GM23338 (cell line): ENCODE results near the gene CIRBP. TPM values are rescaled to one million over a fixed set of nuclear protein-coding genes. Genes with fewer than 3 reads are reported as not detected.

Experiments used
- ATAC-seq: fragments of 200-7000 bp; cut with Tn5 transposase; 3 replicates; pipeline ENCODE4 v1.9.1; 2020
- DNase-seq: peaks from one replicate; pipeline ENCODE4 v3.0.0-alpha.2; 2015; ENCODE audit warnings: low spot score
- H2AFZ ChIP-seq: fragments of 200-600 bp; sonication (generic); 2 replicates; pipeline ENCODE4 v1.8.0; 2016; ENCODE audit warnings: antibody characterized with exemption, mild to moderate bottlenecking, moderate library complexity
- H3F3A ChIP-seq: fragments of 200-600 bp; sonication (generic); replicated peaks from 2 replicates; pipeline ENCODE4 v1.8.0; 2017; ENCODE audit warnings: antibody characterized with exemption, mixed run types, low read depth
- H3K27ac ChIP-seq: fragments of 200-600 bp; sonication (generic); 2 replicates; pipeline ENCODE4 v1.6.1; 2016; ENCODE audit warnings: low read depth
- H3K27me3 ChIP-seq: fragments of 200-600 bp; sonication (generic); 2 replicates; pipeline ENCODE4 v1.8.0; 2016; ENCODE audit warnings: mild to moderate bottlenecking, mixed run types, moderate library complexity; ENCODE audit not compliant: insufficient read depth
- H3K36me3 ChIP-seq: fragments of 200-600 bp; sonication (generic); 2 replicates; pipeline ENCODE4 v1.8.0; 2016; ENCODE audit warnings: mild to moderate bottlenecking; ENCODE audit not compliant: insufficient read depth
- H3K4me1 ChIP-seq: fragments of 200-600 bp; sonication (generic); 2 replicates; pipeline ENCODE4 v1.8.0; 2016; ENCODE audit warnings: mild to moderate bottlenecking, moderate library complexity; ENCODE audit not compliant: insufficient read depth
- H3K4me2 ChIP-seq: fragments of 200-600 bp; sonication (generic); 2 replicates; pipeline ENCODE4 v1.7.1; 2017; ENCODE audit warnings: mixed run types
- H3K4me3 ChIP-seq: fragments of 200-600 bp; sonication (generic); 2 replicates; pipeline ENCODE4 v1.6.1; 2016; ENCODE audit warnings: mixed run types
- H3K79me2 ChIP-seq: fragments of 200-600 bp; sonication (generic); replicated peaks from 2 replicates; pipeline ENCODE4 v1.8.0; 2017; ENCODE audit warnings: mild to moderate bottlenecking; ENCODE audit not compliant: insufficient read depth
- H3K9me2 ChIP-seq: fragments of 200-600 bp; sonication (generic); 2 replicates; pipeline ENCODE4 v1.8.0; 2017; ENCODE audit not compliant: insufficient read depth
- H4K20me1 ChIP-seq: fragments of 200-600 bp; sonication (generic); replicated peaks from 2 replicates; pipeline ENCODE4 v1.8.0; 2017; ENCODE audit warnings: mild to moderate bottlenecking; ENCODE audit not compliant: insufficient read depth
- H3K27ac Mint-ChIP-seq: 2 replicates; pipeline ENCODE4 v1.8.0; 2020; ENCODE audit warnings: inconsistent platforms, mild to moderate bottlenecking, moderate library complexity, mixed read lengths
- H3K27me3 Mint-ChIP-seq: 3 replicates; pipeline ENCODE4 v1.8.0; 2022; ENCODE audit warnings: low read depth, mild to moderate bottlenecking, moderate library complexity, mixed read lengths, inconsistent platforms; ENCODE audit not compliant: insufficient read depth, poor library complexity
- H3K36me3 Mint-ChIP-seq: 3 replicates; pipeline ENCODE4 v1.8.0; 2021; ENCODE audit warnings: low read depth, mild to moderate bottlenecking, inconsistent platforms, moderate library complexity, mixed read lengths
- H3K4me1 Mint-ChIP-seq: 3 replicates; pipeline ENCODE4 v1.8.0; 2020; ENCODE audit warnings: mild to moderate bottlenecking, inconsistent platforms, mixed read lengths
- H3K4me3 Mint-ChIP-seq: 3 replicates; pipeline ENCODE4 v1.8.0; 2021; ENCODE audit warnings: moderate library complexity, mild to moderate bottlenecking, inconsistent platforms, mixed read lengths
- H3K9me3 Mint-ChIP-seq: 3 replicates; pipeline ENCODE4 v1.8.0; 2020; ENCODE audit warnings: moderate library complexity, mild to moderate bottlenecking, inconsistent platforms, mixed read lengths
- CREB1 ChIP-seq: fragments of 250-450 bp; sonication (Bioruptor Pico); IDR thresholded peaks from 2 replicates; pipeline ENCODE4 v1.5.0; 2020; ENCODE audit warnings: low read depth, mild to moderate bottlenecking, moderate library complexity
- EZH2 ChIP-seq: fragments of 200-600 bp; sonication (generic); IDR thresholded peaks from one replicate; pipeline ENCODE4 v1.8.0; 2017; ENCODE audit warnings: antibody characterized with exemption, mild to moderate bottlenecking, low read depth; ENCODE audit not compliant: unreplicated experiment
- EZH2phosphoT487 ChIP-seq: fragments of 200-600 bp; sonication (generic); IDR thresholded peaks from one replicate; pipeline ENCODE4 v1.8.1; 2018; ENCODE audit warnings: antibody characterized with exemption; ENCODE audit not compliant: unreplicated experiment
- NANOG ChIP-seq: IDR thresholded peaks from 2 replicates; pipeline ENCODE4 v1.6.1; 2016; ENCODE audit warnings: antibody characterized with exemption, borderline replicate concordance
- STAT1 ChIP-seq: IDR thresholded peaks from one replicate; pipeline ENCODE4 v1.6.1; 2016; ENCODE audit warnings: antibody characterized with exemption; ENCODE audit not compliant: unreplicated experiment
- ZNF331 ChIP-seq: fragments of 250-450 bp; sonication (Bioruptor Pico); IDR thresholded peaks from 2 replicates; pipeline ENCODE4 v1.5.0; 2020; ENCODE audit warnings: low read depth, mild to moderate bottlenecking, moderate library complexity
- polyA plus RNA-seq: library from polyadenylated mRNA; unstranded; fragments of >200 nt; fragmentation: Nextera tagmentation; extraction: Ambion mirVana; gene quantifications from 2 replicates; pipeline ENCODE4 v1.2.1, GENCODE V29; 2016
- total RNA-seq: library from RNA; depleted of rRNA; stranded (reverse); fragments of >200 nt; shearing (Covaris generic); gene quantifications from 2 replicates; pipeline ENCODE4 v1.2.3, GENCODE V29; 2014
- TF ChIP-seq, protein P1 (sequence below), 2 experiments: fragments of 200-600 bp in 1 of 2; sonication (generic) in 1 of 2; conservative IDR thresholded peaks; 2 replicates each; pipeline versions ENCODE4 v1.5.1 to v1.6.1; 2016 to 2017; ENCODE audit warnings: antibody characterized with exemption in 2 of 2, low read depth in 2 of 2, mild to moderate bottlenecking in 2 of 2, moderate library complexity in 1 of 2
- TF ChIP-seq, protein P2 (sequence below): fragments of 250-450 bp; sonication (Bioruptor Pico); IDR thresholded peaks from 2 replicates; pipeline ENCODE4 v1.5.0; 2020; ENCODE audit warnings: mild to moderate bottlenecking, moderate library complexity
- TF ChIP-seq, protein P3 (sequence below): IDR thresholded peaks from one replicate; pipeline ENCODE4 v1.6.1; 2018; ENCODE audit warnings: antibody characterized with exemption; ENCODE audit not compliant: unreplicated experiment

CIRBP gene
- total and polyA plus RNA-seq, 2 experiments from 2014 or later, result 153 to 202 TPM

DNA sequence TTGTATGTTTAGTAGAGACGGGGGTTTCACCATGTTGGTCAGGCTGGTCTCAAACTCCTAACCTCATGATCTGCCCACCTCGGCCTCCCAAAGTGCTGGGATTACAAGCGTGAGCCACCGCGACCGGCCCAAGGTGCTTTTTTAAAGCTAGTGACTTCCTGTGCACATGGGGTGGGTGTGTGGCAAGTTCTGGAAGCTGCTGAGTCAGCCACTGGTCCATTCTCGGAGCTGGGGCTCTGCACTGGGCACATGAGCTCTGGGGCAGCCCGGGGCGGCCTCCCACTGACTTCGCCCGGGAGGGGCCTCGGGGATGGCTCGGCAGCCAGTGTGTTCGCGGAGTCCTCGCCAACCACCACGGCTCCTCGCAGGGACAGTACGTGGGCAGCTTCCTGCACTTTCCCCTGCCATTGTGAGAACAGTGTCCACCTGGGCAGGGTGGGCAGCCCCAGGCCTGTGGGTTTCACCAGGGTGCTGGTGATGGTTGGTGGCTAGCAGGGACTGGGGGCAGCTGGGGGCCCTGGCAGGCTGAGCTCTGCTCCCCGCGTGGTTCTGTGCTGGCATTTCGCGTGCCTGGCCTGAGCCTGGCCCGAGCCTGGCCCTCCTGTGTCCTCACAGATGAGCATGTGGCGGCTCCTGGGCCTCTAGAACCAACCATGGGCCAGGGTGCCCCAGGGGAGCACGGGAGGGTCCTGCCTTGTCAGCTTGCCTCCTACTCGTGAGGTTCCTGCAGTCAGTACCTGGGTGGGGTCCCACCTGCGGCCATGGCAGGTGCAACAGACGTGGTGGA lies 43.5 kb upstream of the CIRBP start:
- H3K4me1 Mint-ChIP-seq, result no peaks in the 10 kb centered on the region
- DNase-seq (no peak), ATAC-seq (no peak)
- Histone ChIP-seq H3K27ac (no peak overlapping the region), H3K9me2 (no peaks in the 10 kb centered on the region), H2AFZ (no peak overlapping the region), H3F3A (peaks cover 33% of the 10 kb centered on the region; the same call in 1 of the 2 replicates), H3K36me3 (no peaks in the 10 kb centered on the region), H3K4me3 (no peak overlapping the region), H3K79me2 (0 out of 2 replicates have a peak, but pooled peaks cover 6% of the 10 kb centered on the region), H4K20me1 (no peaks in the 10 kb centered on the region; the same call in 1 of the 2 replicates), H3K4me2 (no peak overlapping the region), H3K27me3 (no peaks in the 10 kb centered on the region), H3K4me1 (no peaks in the 10 kb centered on the region)
- no peak overlapping the region for H3K4me3 Mint-ChIP-seq
- no peak for TF ChIP-seq ZNF331 (CRISPR knock-in tag)
- TF ChIP-seq EZH2phosphoT487, result no peak
- no peak overlapping the region; the same call in 1 of the 2 replicates for H3K27ac Mint-ChIP-seq
- peaks cover 7% of the 10 kb centered on the region for H3K27me3 Mint-ChIP-seq
- H3K9me3 Mint-ChIP-seq, result no peaks in the 10 kb centered on the region
- peaks cover 4% of the 10 kb centered on the region; the same call in 2 of the 3 replicates for H3K36me3 Mint-ChIP-seq

DNA sequence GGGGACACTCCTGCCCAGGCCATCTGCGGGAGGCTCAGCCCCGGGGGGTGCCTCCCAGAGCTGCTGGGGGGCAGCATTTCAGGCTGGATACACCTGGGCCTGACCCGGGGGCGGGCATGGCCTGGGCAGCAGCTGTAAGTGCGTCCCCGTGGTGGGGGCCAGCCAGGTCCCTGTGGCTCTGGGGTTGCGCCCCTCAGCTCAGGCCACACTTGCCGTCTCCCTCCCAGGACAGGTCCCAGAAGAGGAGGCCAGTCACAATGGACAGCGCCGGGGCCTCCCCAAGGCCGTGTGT lies 43.0 kb upstream of the CIRBP start:
- H3K27ac ChIP-seq, result no peak overlapping the region
- no peaks in the 10 kb centered on the region for H3K9me2 ChIP-seq
- ATAC-seq, result no peak
- Mint-ChIP-seq H3K9me3 (no peaks in the 10 kb centered on the region), H3K4me1 (no peaks in the 10 kb centered on the region), H3K36me3 (peaks cover 4% of the 10 kb centered on the region; the same call in 2 of the 3 replicates), H3K4me3 (no peak overlapping the region), H3K27ac (no peak overlapping the region), H3K27me3 (peaks cover 7% of the 10 kb centered on the region)
- peaks cover 28% of the 10 kb centered on the region; the same call in 1 of the 2 replicates for H3F3A ChIP-seq
- H3K79me2 ChIP-seq, result 0 out of 2 replicates have a peak, but pooled peaks cover 6% of the 10 kb centered on the region
- no peaks in the 10 kb centered on the region for H3K4me1 ChIP-seq
- H3K36me3 ChIP-seq, result no peaks in the 10 kb centered on the region
- H3K27me3 ChIP-seq, result no peaks in the 10 kb centered on the region
- no peak for DNase-seq
- H3K4me3 ChIP-seq, result no peak overlapping the region
- no peaks in the 10 kb centered on the region; the same call in 1 of the 2 replicates for H4K20me1 ChIP-seq
- no peak overlapping the region for H3K4me2 ChIP-seq
- H2AFZ ChIP-seq, result no peak overlapping the region
- TF ChIP-seq EZH2phosphoT487 (no peak), EZH2 (no peak), CREB1 (CRISPR knock-in tag) (no peak), STAT1 (no peak), NANOG (no peak)
- TF ChIP-seq, protein P1, sequence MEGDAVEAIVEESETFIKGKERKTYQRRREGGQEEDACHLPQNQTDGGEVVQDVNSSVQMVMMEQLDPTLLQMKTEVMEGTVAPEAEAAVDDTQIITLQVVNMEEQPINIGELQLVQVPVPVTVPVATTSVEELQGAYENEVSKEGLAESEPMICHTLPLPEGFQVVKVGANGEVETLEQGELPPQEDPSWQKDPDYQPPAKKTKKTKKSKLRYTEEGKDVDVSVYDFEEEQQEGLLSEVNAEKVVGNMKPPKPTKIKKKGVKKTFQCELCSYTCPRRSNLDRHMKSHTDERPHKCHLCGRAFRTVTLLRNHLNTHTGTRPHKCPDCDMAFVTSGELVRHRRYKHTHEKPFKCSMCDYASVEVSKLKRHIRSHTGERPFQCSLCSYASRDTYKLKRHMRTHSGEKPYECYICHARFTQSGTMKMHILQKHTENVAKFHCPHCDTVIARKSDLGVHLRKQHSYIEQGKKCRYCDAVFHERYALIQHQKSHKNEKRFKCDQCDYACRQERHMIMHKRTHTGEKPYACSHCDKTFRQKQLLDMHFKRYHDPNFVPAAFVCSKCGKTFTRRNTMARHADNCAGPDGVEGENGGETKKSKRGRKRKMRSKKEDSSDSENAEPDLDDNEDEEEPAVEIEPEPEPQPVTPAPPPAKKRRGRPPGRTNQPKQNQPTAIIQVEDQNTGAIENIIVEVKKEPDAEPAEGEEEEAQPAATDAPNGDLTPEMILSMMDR (conservative IDR thresholded peaks at IDR 0.05; ENCODE audit: low read depth in 2 of 2), result no peak
- TF ChIP-seq, protein P2, sequence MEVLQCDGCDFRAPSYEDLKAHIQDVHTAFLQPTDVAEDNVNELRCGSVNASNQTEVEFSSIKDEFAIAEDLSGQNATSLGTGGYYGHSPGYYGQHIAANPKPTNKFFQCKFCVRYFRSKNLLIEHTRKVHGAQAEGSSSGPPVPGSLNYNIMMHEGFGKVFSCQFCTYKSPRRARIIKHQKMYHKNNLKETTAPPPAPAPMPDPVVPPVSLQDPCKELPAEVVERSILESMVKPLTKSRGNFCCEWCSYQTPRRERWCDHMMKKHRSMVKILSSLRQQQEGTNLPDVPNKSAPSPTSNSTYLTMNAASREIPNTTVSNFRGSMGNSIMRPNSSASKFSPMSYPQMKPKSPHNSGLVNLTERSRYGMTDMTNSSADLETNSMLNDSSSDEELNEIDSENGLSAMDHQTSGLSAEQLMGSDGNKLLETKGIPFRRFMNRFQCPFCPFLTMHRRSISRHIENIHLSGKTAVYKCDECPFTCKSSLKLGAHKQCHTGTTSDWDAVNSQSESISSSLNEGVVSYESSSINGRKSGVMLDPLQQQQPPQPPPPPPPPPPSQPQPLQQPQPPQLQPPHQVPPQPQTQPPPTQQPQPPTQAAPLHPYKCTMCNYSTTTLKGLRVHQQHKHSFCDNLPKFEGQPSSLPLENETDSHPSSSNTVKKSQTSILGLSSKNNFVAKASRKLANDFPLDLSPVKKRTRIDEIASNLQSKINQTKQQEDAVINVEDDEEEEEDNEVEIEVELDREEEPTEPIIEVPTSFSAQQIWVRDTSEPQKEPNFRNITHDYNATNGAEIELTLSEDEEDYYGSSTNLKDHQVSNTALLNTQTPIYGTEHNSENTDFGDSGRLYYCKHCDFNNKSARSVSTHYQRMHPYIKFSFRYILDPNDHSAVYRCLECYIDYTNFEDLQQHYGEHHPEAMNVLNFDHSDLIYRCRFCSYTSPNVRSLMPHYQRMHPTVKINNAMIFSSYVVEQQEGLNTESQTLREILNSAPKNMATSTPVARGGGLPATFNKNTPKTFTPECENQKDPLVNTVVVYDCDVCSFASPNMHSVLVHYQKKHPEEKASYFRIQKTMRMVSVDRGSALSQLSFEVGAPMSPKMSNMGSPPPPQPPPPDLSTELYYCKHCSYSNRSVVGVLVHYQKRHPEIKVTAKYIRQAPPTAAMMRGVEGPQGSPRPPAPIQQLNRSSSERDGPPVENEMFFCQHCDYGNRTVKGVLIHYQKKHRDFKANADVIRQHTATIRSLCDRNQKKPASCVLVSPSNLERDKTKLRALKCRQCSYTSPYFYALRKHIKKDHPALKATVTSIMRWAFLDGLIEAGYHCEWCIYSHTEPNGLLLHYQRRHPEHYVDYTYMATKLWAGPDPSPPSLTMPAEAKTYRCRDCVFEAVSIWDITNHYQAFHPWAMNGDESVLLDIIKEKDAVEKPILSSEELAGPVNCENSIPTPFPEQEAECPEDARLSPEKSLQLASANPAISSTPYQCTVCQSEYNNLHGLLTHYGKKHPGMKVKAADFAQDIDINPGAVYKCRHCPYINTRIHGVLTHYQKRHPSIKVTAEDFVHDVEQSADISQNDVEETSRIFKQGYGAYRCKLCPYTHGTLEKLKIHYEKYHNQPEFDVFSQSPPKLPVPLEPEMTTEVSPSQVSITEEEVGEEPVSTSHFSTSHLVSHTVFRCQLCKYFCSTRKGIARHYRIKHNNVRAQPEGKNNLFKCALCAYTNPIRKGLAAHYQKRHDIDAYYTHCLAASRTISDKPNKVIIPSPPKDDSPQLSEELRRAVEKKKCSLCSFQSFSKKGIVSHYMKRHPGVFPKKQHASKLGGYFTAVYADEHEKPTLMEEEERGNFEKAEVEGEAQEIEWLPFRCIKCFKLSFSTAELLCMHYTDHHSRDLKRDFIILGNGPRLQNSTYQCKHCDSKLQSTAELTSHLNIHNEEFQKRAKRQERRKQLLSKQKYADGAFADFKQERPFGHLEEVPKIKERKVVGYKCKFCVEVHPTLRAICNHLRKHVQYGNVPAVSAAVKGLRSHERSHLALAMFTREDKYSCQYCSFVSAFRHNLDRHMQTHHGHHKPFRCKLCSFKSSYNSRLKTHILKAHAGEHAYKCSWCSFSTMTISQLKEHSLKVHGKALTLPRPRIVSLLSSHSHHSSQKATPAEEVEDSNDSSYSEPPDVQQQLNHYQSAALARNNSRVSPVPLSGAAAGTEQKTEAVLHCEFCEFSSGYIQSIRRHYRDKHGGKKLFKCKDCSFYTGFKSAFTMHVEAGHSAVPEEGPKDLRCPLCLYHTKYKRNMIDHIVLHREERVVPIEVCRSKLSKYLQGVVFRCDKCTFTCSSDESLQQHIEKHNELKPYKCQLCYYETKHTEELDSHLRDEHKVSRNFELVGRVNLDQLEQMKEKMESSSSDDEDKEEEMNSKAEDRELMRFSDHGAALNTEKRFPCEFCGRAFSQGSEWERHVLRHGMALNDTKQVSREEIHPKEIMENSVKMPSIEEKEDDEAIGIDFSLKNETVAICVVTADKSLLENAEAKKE (CRISPR knock-in tag), result no peak
- TF ChIP-seq, protein P3, sequence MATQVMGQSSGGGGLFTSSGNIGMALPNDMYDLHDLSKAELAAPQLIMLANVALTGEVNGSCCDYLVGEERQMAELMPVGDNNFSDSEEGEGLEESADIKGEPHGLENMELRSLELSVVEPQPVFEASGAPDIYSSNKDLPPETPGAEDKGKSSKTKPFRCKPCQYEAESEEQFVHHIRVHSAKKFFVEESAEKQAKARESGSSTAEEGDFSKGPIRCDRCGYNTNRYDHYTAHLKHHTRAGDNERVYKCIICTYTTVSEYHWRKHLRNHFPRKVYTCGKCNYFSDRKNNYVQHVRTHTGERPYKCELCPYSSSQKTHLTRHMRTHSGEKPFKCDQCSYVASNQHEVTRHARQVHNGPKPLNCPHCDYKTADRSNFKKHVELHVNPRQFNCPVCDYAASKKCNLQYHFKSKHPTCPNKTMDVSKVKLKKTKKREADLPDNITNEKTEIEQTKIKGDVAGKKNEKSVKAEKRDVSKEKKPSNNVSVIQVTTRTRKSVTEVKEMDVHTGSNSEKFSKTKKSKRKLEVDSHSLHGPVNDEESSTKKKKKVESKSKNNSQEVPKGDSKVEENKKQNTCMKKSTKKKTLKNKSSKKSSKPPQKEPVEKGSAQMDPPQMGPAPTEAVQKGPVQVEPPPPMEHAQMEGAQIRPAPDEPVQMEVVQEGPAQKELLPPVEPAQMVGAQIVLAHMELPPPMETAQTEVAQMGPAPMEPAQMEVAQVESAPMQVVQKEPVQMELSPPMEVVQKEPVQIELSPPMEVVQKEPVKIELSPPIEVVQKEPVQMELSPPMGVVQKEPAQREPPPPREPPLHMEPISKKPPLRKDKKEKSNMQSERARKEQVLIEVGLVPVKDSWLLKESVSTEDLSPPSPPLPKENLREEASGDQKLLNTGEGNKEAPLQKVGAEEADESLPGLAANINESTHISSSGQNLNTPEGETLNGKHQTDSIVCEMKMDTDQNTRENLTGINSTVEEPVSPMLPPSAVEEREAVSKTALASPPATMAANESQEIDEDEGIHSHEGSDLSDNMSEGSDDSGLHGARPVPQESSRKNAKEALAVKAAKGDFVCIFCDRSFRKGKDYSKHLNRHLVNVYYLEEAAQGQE, result no peak
